Parathyroid adenoma (tissue), 2 donors: ENCODE measurements around the gene TPBGL.

ENCODE experiments used
- H2AFZ ChIP-seq: fragments of 300-600 bp; sonication (generic); one replicate; pipeline ENCODE4 v1.7.0; 2017; ENCODE audit warnings: antibody characterized with exemption, mild to moderate bottlenecking
- H3K27ac ChIP-seq: fragments of 300-600 bp; sonication (generic); one replicate; pipeline ENCODE4 v1.7.0; 2017
- H3K27me3 ChIP-seq: fragments of 300-600 bp; sonication (generic); one replicate; pipeline ENCODE4 v1.7.0; 2017; ENCODE audit warnings: low read length; ENCODE audit not compliant: control insufficient read depth, insufficient read depth
- H3K36me3 ChIP-seq: fragments of 300-600 bp; sonication (generic); one replicate; pipeline ENCODE4 v1.7.0; 2017; ENCODE audit warnings: low read length; ENCODE audit not compliant: control insufficient read depth, insufficient read depth
- H3K4me1 ChIP-seq: fragments of 300-600 bp; sonication (generic); one replicate; pipeline ENCODE4 v1.7.0; 2017; ENCODE audit warnings: control low read depth
- H3K4me2 ChIP-seq: fragments of 300-600 bp; sonication (generic); one replicate; pipeline ENCODE4 v1.7.0; 2017; ENCODE audit warnings: low read length
- H3K4me3 ChIP-seq: fragments of 300-600 bp; sonication (generic); one replicate; pipeline ENCODE4 v1.7.0; 2017; ENCODE audit warnings: low read depth, low read length
- H3K79me2 ChIP-seq: fragments of 300-600 bp; sonication (generic); one replicate; pipeline ENCODE4 v1.7.0; 2017; ENCODE audit warnings: control low read depth
- H3K9ac ChIP-seq: fragments of 300-600 bp; sonication (generic); one replicate; pipeline ENCODE4 v1.7.0; 2017; ENCODE audit warnings: mild to moderate bottlenecking
- H3K9me3 ChIP-seq: fragments of 300-600 bp; sonication (generic); one replicate; pipeline ENCODE4 v1.7.0; 2017; ENCODE audit warnings: low read length; ENCODE audit not compliant: control insufficient read depth
- CTCF ChIP-seq: fragments of 300-600 bp; sonication (generic); IDR thresholded peaks from one replicate; pipeline ENCODE4 v1.7.0; 2017; ENCODE audit warnings: antibody characterized with exemption, mild to moderate bottlenecking
- donor health status: primary hyperparathyroidism.

Gene TPBGL

GRCh38 chr11:75265851-75266531 is 25.4 kb downstream of the TPBGL start:
- Histone ChIP-seq H3K9me3 (no peaks in the 10 kb centered on the region), H3K9ac (no peak overlapping the region), H3K27ac (no peak overlapping the region), H3K79me2 (no peaks in the 10 kb centered on the region), H3K4me2 (no peak overlapping the region), H3K4me1 (no peaks in the 10 kb centered on the region), H3K4me3 (no peak overlapping the region), H2AFZ (no peak overlapping the region), H3K27me3 (no peaks in the 10 kb centered on the region), H3K36me3 (no peaks in the 10 kb centered on the region)
- TF ChIP-seq CTCF, result no peak

GRCh38 chr11:75267171-75267970 is 26.8 kb downstream of the TPBGL start:
- no peak overlapping the region for H3K9ac ChIP-seq
- no peaks in the 10 kb centered on the region for H3K79me2 ChIP-seq
- H2AFZ ChIP-seq, result no peak overlapping the region
- no peaks in the 10 kb centered on the region for H3K9me3 ChIP-seq
- TF ChIP-seq CTCF, result no peak
- H3K4me2 ChIP-seq, result no peak overlapping the region
- H3K27me3 ChIP-seq, result no peaks in the 10 kb centered on the region
- H3K4me3 ChIP-seq, result no peak overlapping the region
- H3K4me1 ChIP-seq, result no peaks in the 10 kb centered on the region
- H3K36me3 ChIP-seq, result no peaks in the 10 kb centered on the region
- no peak overlapping the region for H3K27ac ChIP-seq

- TF ChIP-seq CTCF, result no peak
- Histone ChIP-seq H3K27me3 (no peaks in the 10 kb centered on the region), H3K27ac (no peak overlapping the region), H2AFZ (no peak overlapping the region), H3K36me3 (no peaks in the 10 kb centered on the region), H3K4me2 (no peak overlapping the region), H3K9me3 (no peaks in the 10 kb centered on the region), H3K4me3 (no peak overlapping the region), H3K9ac (no peak overlapping the region), H3K79me2 (no peaks in the 10 kb centered on the region), H3K4me1 (no peaks in the 10 kb centered on the region)
These were observed 28.2 kb downstream of the TPBGL start for GRCh38 chr11:75268626-75269366.

- Histone ChIP-seq H3K36me3 (no peaks in the 10 kb centered on the region), H3K9me3 (no peaks in the 10 kb centered on the region), H3K4me2 (no peak overlapping the region), H3K4me3 (no peak overlapping the region), H3K27me3 (no peaks in the 10 kb centered on the region), H2AFZ (no peak overlapping the region), H3K4me1 (no peaks in the 10 kb centered on the region), H3K9ac (no peak overlapping the region), H3K79me2 (no peaks in the 10 kb centered on the region), H3K27ac (no peak overlapping the region)
- no peak for TF ChIP-seq CTCF
These were observed 28.7 kb downstream of the TPBGL start for GRCh38 chr11:75269367-75269660.
